K562 (cell line): ENCODE measurements around the gene TACC3. TPM values are rescaled to one million over a fixed set of nuclear protein-coding genes. Genes with fewer than 3 reads are reported as not detected.

Experiments used
- ARID3B ChIP-seq: fragments of 250-450 bp; sonication (Bioruptor Pico); IDR thresholded peaks from 2 replicates; pipeline ENCODE4 v1.4.0; 2020; ENCODE audit warnings: borderline replicate concordance
- BACH1 ChIP-seq: fragments of 200-800 bp; sonication (Bioruptor generic); IDR thresholded peaks from 2 replicates; pipeline ENCODE4 v1.6.1; 2016; ENCODE audit warnings: missing genetic modification characterization, missing compliant biosample characterization
- BRF1 ChIP-seq: IDR thresholded peaks from 3 replicates; pipeline ENCODE4 v1.6.1; 2011; ENCODE audit warnings: borderline replicate concordance, mild to moderate bottlenecking; ENCODE audit not compliant: insufficient read length; ENCODE audit errors: extremely low read depth
- FOXJ2 ChIP-seq: fragments of 200-800 bp; sonication (Bioruptor generic); IDR thresholded peaks from 2 replicates; pipeline ENCODE4 v1.6.1; 2016; ENCODE audit warnings: missing genetic modification characterization, missing compliant biosample characterization
- GATA2 ChIP-seq: sonication (generic); formaldehyde crosslinking; IDR thresholded peaks from 2 replicates; pipeline ENCODE4 v1.4.0; 2020; ENCODE audit warnings: mild to moderate bottlenecking, missing genetic modification reagents
- HMG20B ChIP-seq: fragments of 250-450 bp; sonication (Bioruptor Pico); IDR thresholded peaks from 2 replicates; pipeline ENCODE4 v1.5.0; 2021; ENCODE audit warnings: mild to moderate bottlenecking
- HNRNPL ChIP-seq: fragments of 200-400 bp; formaldehyde crosslinking; IDR thresholded peaks from 2 replicates; pipeline ENCODE4 v1.6.1; 2017; ENCODE audit warnings: low read depth, mild to moderate bottlenecking, low read length
- KDM1A ChIP-seq, 2 experiments: fragments of 450-650 bp; IDR thresholded peaks; 2 replicates each; pipeline ENCODE4 v1.6.1; 2016; ENCODE audit warnings: mild to moderate bottlenecking in 2 of 2
- LARP7 ChIP-seq: fragments of 450-650 bp; IDR thresholded peaks from 2 replicates; pipeline ENCODE4 v1.6.1; 2016
- MCM7 ChIP-seq, 2 experiments: fragments of 450-650 bp; IDR thresholded peaks; 2 replicates each; pipeline ENCODE4 v1.6.1; 2016 to 2018
- NBN ChIP-seq: fragments of 450-650 bp; IDR thresholded peaks from 2 replicates; pipeline ENCODE4 v1.6.1; 2016; ENCODE audit warnings: low read depth, mild to moderate bottlenecking
- NR4A1 ChIP-seq, 2 experiments: fragments of 250-450 bp in 1 of 2; fragments of 450-650 bp in 1 of 2; sonication (Bioruptor Pico) in 1 of 2; IDR thresholded peaks; 2 replicates each; pipeline versions ENCODE4 v1.4.0 to v1.6.1; 2016 to 2020; ENCODE audit warnings: mild to moderate bottlenecking in 2 of 2, missing compliant biosample characterization in 1 of 2, missing genetic modification characterization in 1 of 2, moderate library complexity in 1 of 2
- POLR2AphosphoS5 ChIP-seq: IDR thresholded peaks from 2 replicates; pipeline ENCODE4 v1.6.1; 2011; ENCODE audit warnings: mild to moderate bottlenecking, low read depth, low read length, moderate library complexity; ENCODE audit not compliant: control insufficient read depth, insufficient read depth
- POLR2G ChIP-seq: fragments of 200-400 bp; formaldehyde crosslinking; IDR thresholded peaks from 2 replicates; pipeline ENCODE4 v1.6.1; 2017; ENCODE audit warnings: low read depth, mild to moderate bottlenecking, antibody characterized with exemption, low read length, moderate library complexity
- POLR3A ChIP-seq: IDR thresholded peaks from 2 replicates; pipeline ENCODE4 v1.6.1; 2011; ENCODE audit warnings: borderline replicate concordance, mild to moderate bottlenecking, moderate library complexity; ENCODE audit not compliant: insufficient read length, insufficient read depth; ENCODE audit errors: extremely low read depth
- PTRF ChIP-seq: fragments of 450-650 bp; IDR thresholded peaks from 2 replicates; pipeline ENCODE4 v1.6.1; 2016; ENCODE audit warnings: mild to moderate bottlenecking, missing genetic modification characterization, missing compliant biosample characterization
- PURB ChIP-seq: sonication (generic); formaldehyde crosslinking; IDR thresholded peaks from 2 replicates; pipeline ENCODE4 v1.9.0; 2021; ENCODE audit warnings: low read depth, mild to moderate bottlenecking, missing genetic modification reagents
- TAF1 ChIP-seq: IDR thresholded peaks from 2 replicates; pipeline ENCODE4 v1.6.1; 2011; ENCODE audit warnings: mild to moderate bottlenecking, low read length, moderate library complexity; ENCODE audit not compliant: insufficient read depth, control insufficient read depth, severe bottlenecking; ENCODE audit errors: extremely low read depth
- WHSC1 ChIP-seq: IDR thresholded peaks from one replicate; pipeline ENCODE4 v1.6.1; 2012; ENCODE audit warnings: low read length, control low read depth, inconsistent platforms
- YY1 ChIP-seq, 3 experiments: IDR thresholded peaks; 2 replicates each; pipeline ENCODE4 v1.6.1; 2011; ENCODE audit warnings: low read length in 2 of 3, mild to moderate bottlenecking in 2 of 3, moderate library complexity in 2 of 3, borderline replicate concordance in 1 of 3, control low read depth in 1 of 3, low read depth in 1 of 3; ENCODE audit not compliant: insufficient read depth in 3 of 3, insufficient replicate concordance in 2 of 3, control insufficient read depth in 1 of 3, insufficient read length in 1 of 3; ENCODE audit errors: extremely low read depth in 1 of 3
- ZKSCAN1 ChIP-seq: fragments of 150-350 bp; IDR thresholded peaks from 2 replicates; pipeline ENCODE4 v1.6.1; 2016; ENCODE audit warnings: low read depth, low read length
- ZNF444 ChIP-seq: fragments of 250-450 bp; sonication (Bioruptor Pico); IDR thresholded peaks from 2 replicates; pipeline ENCODE4 v1.4.0; 2020; ENCODE audit warnings: mild to moderate bottlenecking, moderate library complexity
- ZNF445 ChIP-seq: fragments of 250-450 bp; sonication (Bioruptor Pico); IDR thresholded peaks from 2 replicates; pipeline ENCODE4 v1.4.0; 2020; ENCODE audit warnings: low read depth, mild to moderate bottlenecking, moderate library complexity
- ZNF77 ChIP-seq: fragments of 250-450 bp; sonication (Bioruptor Pico); IDR thresholded peaks from 2 replicates; pipeline ENCODE4 v1.5.0; 2020
- polyA plus RNA-seq, 8 experiments: library from polyadenylated mRNA; depleted of rRNA in 4 of 8; stranded (reverse) in 5 of 8; unstranded in 3 of 8; fragments of >200 nt; fragmentation: Nextera tagmentation in 2 of 8; fragmentation: Illumina TruSeq in 1 of 8; extraction: Ambion mirVana in 2 of 8; extraction: Trizol in 1 of 8; gene quantifications; 2 replicates each; pipeline versions ENCODE4 v1.2.1 to v1.2.3, GENCODE V29; 2011 to 2014; ENCODE audit warnings: inconsistent platforms in 1 of 8, missing spikeins in 1 of 8
- total RNA-seq, 7 experiments: library from RNA; depleted of rRNA in 6 of 7; stranded (reverse); fragments of >200 nt in 6 of 7; fragmentation: Illumina TruSeq in 2 of 7; extraction: Trizol in 2 of 7; gene quantifications; 2 replicates each; pipeline versions ENCODE4 v1.2.1 to v1.2.3, GENCODE V29; 2011 to 2021; ENCODE audit warnings: low replicate concordance in 1 of 7
- TF ChIP-seq, protein P1 (sequence below): sonication (generic); formaldehyde crosslinking; IDR thresholded peaks from 2 replicates; pipeline ENCODE4 v1.8.1; 2023; ENCODE audit warnings: mild to moderate bottlenecking, missing genetic modification reagents

Gene TACC3
- total and polyA plus RNA-seq, 9 of the 15 experiments (the other 6 are each of a cell fraction or from before 2014, with no cell fraction given), result 1.9 to 122 (median 55.6) TPM

DNA sequence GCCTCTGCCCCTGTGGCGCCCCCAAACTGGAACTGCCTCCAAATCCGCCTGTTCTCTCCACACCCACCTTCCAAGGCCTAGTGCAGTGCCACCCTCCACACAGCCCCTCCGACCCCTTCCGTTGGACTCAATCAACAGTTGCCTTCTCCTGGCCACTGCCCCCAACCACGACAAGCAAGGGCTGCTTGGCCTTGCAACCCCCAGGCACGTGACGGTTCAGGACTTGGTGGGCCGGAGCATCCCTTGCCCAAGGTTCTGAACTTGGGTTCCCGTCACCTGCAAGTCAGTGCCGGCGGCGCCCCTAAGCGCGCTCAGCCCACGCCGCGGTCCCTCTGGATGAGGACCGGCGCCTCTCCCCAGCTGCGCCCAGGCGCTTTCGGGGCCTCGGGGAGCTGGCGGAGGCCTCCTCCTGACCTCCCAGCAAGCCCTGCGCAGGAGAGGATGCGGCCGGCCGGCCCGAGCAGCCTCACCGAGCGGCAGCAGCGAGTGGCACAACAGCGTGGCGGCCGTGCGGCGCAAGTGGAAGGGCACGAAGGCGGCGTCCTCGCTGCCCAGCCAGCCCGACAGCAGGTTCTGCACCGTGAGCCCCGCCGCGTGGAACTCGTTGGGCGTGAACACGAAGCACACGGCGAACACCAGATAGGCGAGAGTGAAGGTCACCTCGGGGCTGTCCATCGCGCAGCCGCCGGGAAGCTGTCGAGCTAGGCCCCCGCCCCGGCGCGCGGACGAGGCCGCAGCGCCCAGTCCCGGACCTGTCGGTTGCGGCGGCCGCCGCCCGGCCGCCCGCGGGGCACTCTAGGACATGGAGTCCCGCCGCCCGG lies 948 bp upstream of the TACC3 start (continued):
- TF ChIP-seq BRF1, result no peak
- no peak for TF ChIP-seq FOXJ2 (tag)
- no peak for TF ChIP-seq PTRF (tag)
- no peak for TF ChIP-seq WHSC1
- TF ChIP-seq, protein P1, sequence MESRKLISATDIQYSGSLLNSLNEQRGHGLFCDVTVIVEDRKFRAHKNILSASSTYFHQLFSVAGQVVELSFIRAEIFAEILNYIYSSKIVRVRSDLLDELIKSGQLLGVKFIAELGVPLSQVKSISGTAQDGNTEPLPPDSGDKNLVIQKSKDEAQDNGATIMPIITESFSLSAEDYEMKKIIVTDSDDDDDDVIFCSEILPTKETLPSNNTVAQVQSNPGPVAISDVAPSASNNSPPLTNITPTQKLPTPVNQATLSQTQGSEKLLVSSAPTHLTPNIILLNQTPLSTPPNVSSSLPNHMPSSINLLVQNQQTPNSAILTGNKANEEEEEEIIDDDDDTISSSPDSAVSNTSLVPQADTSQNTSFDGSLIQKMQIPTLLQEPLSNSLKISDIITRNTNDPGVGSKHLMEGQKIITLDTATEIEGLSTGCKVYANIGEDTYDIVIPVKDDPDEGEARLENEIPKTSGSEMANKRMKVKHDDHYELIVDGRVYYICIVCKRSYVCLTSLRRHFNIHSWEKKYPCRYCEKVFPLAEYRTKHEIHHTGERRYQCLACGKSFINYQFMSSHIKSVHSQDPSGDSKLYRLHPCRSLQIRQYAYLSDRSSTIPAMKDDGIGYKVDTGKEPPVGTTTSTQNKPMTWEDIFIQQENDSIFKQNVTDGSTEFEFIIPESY, result peak; percentile 49; the same call in 1 of the 2 replicates
- TF ChIP-seq PURB (CRISPR knock-in tag), result no peak
- TF ChIP-seq NBN, result no peak
- peak; percentile 73; the same call in 1 of the 2 replicates for TF ChIP-seq HNRNPL
- no peak; the same call in 1 of the 2 replicates for TF ChIP-seq HMG20B
- TF ChIP-seq POLR2AphosphoS5, result no peak
- no peak for TF ChIP-seq ZKSCAN1
- TF ChIP-seq ARID3B (CRISPR knock-in tag), result no peak
- TF ChIP-seq LARP7, result no peak
- TF ChIP-seq ZNF77 (CRISPR knock-in tag), result no peak
- peak; percentile 86 for TF ChIP-seq POLR2G
- TF ChIP-seq ZNF445, result no peak
- no peak for TF ChIP-seq NR4A1 (CRISPR knock-in tag; IDR thresholded peaks at IDR 0.05)
- TF ChIP-seq NR4A1 (tag; IDR thresholded peaks at IDR 0.05), result no peak
- TF ChIP-seq POLR3A, result no peak
- no peak for TF ChIP-seq MCM7 (IDR thresholded peaks at IDR 0.05)
- peak in 1 of 3 experiments; percentile 2 for TF ChIP-seq YY1 (IDR thresholded peaks at IDR 0.05; ENCODE audit: borderline replicate concordance in 1 of 3, control insufficient read depth in 1 of 3, extremely low read depth in 1 of 3, insufficient read depth in 3 of 3, insufficient read length in 1 of 3, insufficient replicate concordance in 2 of 3, low read depth in 1 of 3, low read length in 2 of 3)
- TF ChIP-seq TAF1, result no peak
- no peak for TF ChIP-seq KDM1A (IDR thresholded peaks at IDR 0.05)
- TF ChIP-seq BACH1 (tag), result no peak
- no peak for TF ChIP-seq GATA2 (CRISPR knock-in tag)
- no peak for TF ChIP-seq ZNF444 (CRISPR knock-in tag)
